ENCODE measurements around the gene MCHR1.

The MCHR1 gene

GRCh38 chr22:40679249-40679963, at the start of gene MCHR1:
Gene MCHR1, plus strand, starts transcription at chr22:40679484. Its CDS starts 169 bp downstream, at chr22:40679653.
- Mint-ChIP-seq H3K9me3 (ENCODE audit: low read depth) (no peaks in the 10 kb centered on the region), H3K36me3 (no peaks in the 10 kb centered on the region), H3K4me3 (no peak within 1 kb of the TSS), H3K27ac (peak within 1 kb of the TSS; percentile 29), H3K27me3 (peaks cover 10% of the 10 kb centered on the region), H3K4me1 (ENCODE audit: low read depth) (peaks cover 19% of the 10 kb centered on the region)

GRCh38 chr22:40631925-40632324, 47.4 kb upstream of the MCHR1 start:
- Mint-ChIP-seq H3K4me3 (no peak overlapping the region), H3K27ac (no peak overlapping the region), H3K4me1 (ENCODE audit: low read depth) (peaks cover 69% of the 10 kb centered on the region), H3K27me3 (no peaks in the 10 kb centered on the region), H3K36me3 (no peaks in the 10 kb centered on the region), H3K9me3 (ENCODE audit: low read depth) (no peaks in the 10 kb centered on the region)

GRCh38 chr22:40633036-40633435, 46.2 kb upstream of the MCHR1 start:
- Mint-ChIP-seq H3K4me3 (no peak overlapping the region), H3K27ac (peak overlapping the region; percentile 41), H3K27me3 (no peaks in the 10 kb centered on the region), H3K36me3 (no peaks in the 10 kb centered on the region), H3K9me3 (ENCODE audit: low read depth) (no peaks in the 10 kb centered on the region), H3K4me1 (ENCODE audit: low read depth) (peaks cover 62% of the 10 kb centered on the region)

GRCh38 chr22:40634119-40634903, 45.0 kb upstream of the MCHR1 start:
- peaks cover 52% of the 10 kb centered on the region for H3K4me1 Mint-ChIP-seq (ENCODE audit: low read depth)
- H3K36me3 Mint-ChIP-seq, result no peaks in the 10 kb centered on the region
- H3K27ac Mint-ChIP-seq, result no peak overlapping the region
- H3K9me3 Mint-ChIP-seq (ENCODE audit: low read depth), result no peaks in the 10 kb centered on the region
- peak overlapping the region; percentile 90 for H3K4me3 Mint-ChIP-seq
- no peaks in the 10 kb centered on the region for H3K27me3 Mint-ChIP-seq

- H3K27ac Mint-ChIP-seq, result peak overlapping the region; percentile 77
- no peaks in the 10 kb centered on the region for H3K36me3 Mint-ChIP-seq
- H3K4me1 Mint-ChIP-seq (ENCODE audit: low read depth), result peaks cover 51% of the 10 kb centered on the region
- H3K4me3 Mint-ChIP-seq, result peak overlapping the region; percentile 90
- no peaks in the 10 kb centered on the region for H3K27me3 Mint-ChIP-seq
- H3K9me3 Mint-ChIP-seq (ENCODE audit: low read depth), result no peaks in the 10 kb centered on the region
Observed at GRCh38 chr22:40635043-40635939, 44.0 kb upstream of the MCHR1 start.

GRCh38 chr22:40635940-40636379, 43.3 kb upstream of the MCHR1 start:
- Mint-ChIP-seq H3K4me3 (peak overlapping the region; percentile 90), H3K27me3 (no peaks in the 10 kb centered on the region), H3K4me1 (ENCODE audit: low read depth) (peaks cover 46% of the 10 kb centered on the region), H3K36me3 (no peaks in the 10 kb centered on the region), H3K27ac (peak overlapping the region; percentile 77), H3K9me3 (ENCODE audit: low read depth) (no peaks in the 10 kb centered on the region)

- H3K4me1 Mint-ChIP-seq (ENCODE audit: low read depth), result peaks cover 41% of the 10 kb centered on the region
- H3K27ac Mint-ChIP-seq, result peak within 1 kb of the TSS; percentile 94
- H3K9me3 Mint-ChIP-seq (ENCODE audit: low read depth), result no peaks in the 10 kb centered on the region
- no peaks in the 10 kb centered on the region for H3K36me3 Mint-ChIP-seq
- H3K4me3 Mint-ChIP-seq, result peak within 1 kb of the TSS; percentile 96
- no peaks in the 10 kb centered on the region for H3K27me3 Mint-ChIP-seq
Observed at GRCh38 chr22:40636380-40637182, 42.7 kb upstream of the MCHR1 start, which contains the start of gene MRTFA. Gene MRTFA, minus strand, starts transcription at chr22:40636719.

- Mint-ChIP-seq H3K36me3 (no peaks in the 10 kb centered on the region), H3K9me3 (ENCODE audit: low read depth) (no peaks in the 10 kb centered on the region), H3K4me3 (peak overlapping the region; percentile 96), H3K27me3 (no peaks in the 10 kb centered on the region), H3K4me1 (ENCODE audit: low read depth) (peaks cover 33% of the 10 kb centered on the region), H3K27ac (peak overlapping the region; percentile 94)
Observed at GRCh38 chr22:40637183-40638150, 41.8 kb upstream of the MCHR1 start.

GRCh38 chr22:40638261-40638660, 41.0 kb upstream of the MCHR1 start:
- no peak overlapping the region for H3K27ac Mint-ChIP-seq
- H3K36me3 Mint-ChIP-seq, result no peaks in the 10 kb centered on the region
- peaks cover 26% of the 10 kb centered on the region for H3K4me1 Mint-ChIP-seq (ENCODE audit: low read depth)
- H3K4me3 Mint-ChIP-seq, result no peak overlapping the region
- H3K27me3 Mint-ChIP-seq, result no peaks in the 10 kb centered on the region
- no peaks in the 10 kb centered on the region for H3K9me3 Mint-ChIP-seq (ENCODE audit: low read depth)

GRCh38 chr22:40641269-40641668, 38.0 kb upstream of the MCHR1 start:
- Mint-ChIP-seq H3K4me1 (ENCODE audit: low read depth) (peaks cover 5% of the 10 kb centered on the region), H3K27ac (no peak overlapping the region), H3K4me3 (no peak overlapping the region), H3K9me3 (ENCODE audit: low read depth) (no peaks in the 10 kb centered on the region), H3K27me3 (no peaks in the 10 kb centered on the region), H3K36me3 (no peaks in the 10 kb centered on the region)

GRCh38 chr22:40642316-40642715, 37.0 kb upstream of the MCHR1 start:
- H3K36me3 Mint-ChIP-seq, result no peaks in the 10 kb centered on the region
- H3K4me3 Mint-ChIP-seq, result no peak overlapping the region
- no peaks in the 10 kb centered on the region for H3K27me3 Mint-ChIP-seq
- no peaks in the 10 kb centered on the region for H3K9me3 Mint-ChIP-seq (ENCODE audit: low read depth)
- no peak overlapping the region for H3K27ac Mint-ChIP-seq
- H3K4me1 Mint-ChIP-seq (ENCODE audit: low read depth), result peaks cover 4% of the 10 kb centered on the region

- H3K27ac Mint-ChIP-seq, result no peak overlapping the region
- H3K4me1 Mint-ChIP-seq (ENCODE audit: low read depth), result no peaks in the 10 kb centered on the region
- H3K27me3 Mint-ChIP-seq, result no peaks in the 10 kb centered on the region
- H3K4me3 Mint-ChIP-seq, result no peak overlapping the region
- no peaks in the 10 kb centered on the region for H3K36me3 Mint-ChIP-seq
- H3K9me3 Mint-ChIP-seq (ENCODE audit: low read depth), result no peaks in the 10 kb centered on the region
Observed at GRCh38 chr22:40645579-40646197, 33.6 kb upstream of the MCHR1 start.

- Mint-ChIP-seq H3K27ac (no peak overlapping the region), H3K27me3 (no peaks in the 10 kb centered on the region), H3K36me3 (no peaks in the 10 kb centered on the region), H3K4me1 (ENCODE audit: low read depth) (peaks cover 13% of the 10 kb centered on the region), H3K4me3 (no peak overlapping the region), H3K9me3 (ENCODE audit: low read depth) (no peaks in the 10 kb centered on the region)
Observed at GRCh38 chr22:40648386-40648785, 30.9 kb upstream of the MCHR1 start.
